Thyroid gland (tissue), 4 donors: ENCODE data around the gene USP32.

Source experiments
- CTCF ChIP-seq, 6 experiments: fragments of 200-600 bp in 3 of 6; fragments of 450-650 bp in 3 of 6; sonication (generic) in 3 of 6; IDR thresholded peaks; one replicate each; pipeline ENCODE4 v1.5.1; 2016 to 2019; ENCODE audit warnings: antibody characterized with exemption in 6 of 6, mild to moderate bottlenecking in 2 of 6, inconsistent platforms in 1 of 6, moderate library complexity in 1 of 6
- POLR2A ChIP-seq, 2 donors: fragments of 450-650 bp; IDR thresholded peaks; one replicate each; pipeline ENCODE4 v1.6.1; 2017; ENCODE audit warnings: antibody characterized with exemption in 2 of 2, mild to moderate bottlenecking in 2 of 2, moderate library complexity in 1 of 2

GRCh38 chr17:60130466-60130865 is 261.5 kb downstream of the USP32 start:
- TF ChIP-seq CTCF (IDR thresholded peaks at IDR 0.05) (no peak), POLR2A (IDR thresholded peaks at IDR 0.05) (no peak)
